ENCODE results near the gene ABHD11.
"Not testable (repeated sequence)": the region's sequence is repeated elsewhere in the genome, so short reads cannot be mapped to it uniquely, and the experiment has no call there.

ABHD11 gene

DNA sequence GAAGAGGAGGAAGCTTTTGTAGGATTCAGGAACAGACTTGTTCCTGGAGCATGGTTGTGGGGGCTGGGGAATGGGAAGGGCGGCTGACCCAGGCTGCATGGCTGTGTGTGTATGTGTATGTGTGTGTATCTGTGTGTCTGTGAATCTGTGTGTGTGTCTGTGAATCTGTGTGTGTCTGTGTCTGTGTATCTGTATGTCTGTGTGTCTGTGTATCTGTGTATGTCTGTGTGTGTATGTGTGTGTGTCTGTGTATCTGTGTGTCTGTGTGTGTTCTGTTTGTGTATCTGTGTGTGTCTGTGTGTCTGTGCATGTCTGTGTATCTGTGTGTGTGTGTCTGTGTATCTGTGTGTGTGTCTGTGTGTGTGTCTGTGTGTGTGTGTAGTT is 12.5 kb downstream of the ABHD11 start:
- Histone ChIP-seq H3K27ac (ENCODE audit: low read depth, low read length) (no peak overlapping the region), H3K4me3 (ENCODE audit: low read length) (no peak overlapping the region), H3K56ac (ENCODE audit: low read length) (no peak overlapping the region), H2BK15ac (replicated peaks; ENCODE audit: low read depth) (no peak overlapping the region), H2BK120ac (ENCODE audit: low read depth, low read length) (no peak overlapping the region), H3K4ac (ENCODE audit: low read depth, low read length) (no peak overlapping the region), H3K4me1 (ENCODE audit: control insufficient read depth, low read depth, low read length) (no peaks in the 10 kb centered on the region), H3K79me1 (ENCODE audit: low read length) (no peaks in the 10 kb centered on the region), H4K5ac (ENCODE audit: low read length) (no peak overlapping the region), H4K8ac (ENCODE audit: low read depth, low read length) (no peak overlapping the region), H3K79me2 (ENCODE audit: control insufficient read depth, insufficient read depth, low read length) (no peaks in the 10 kb centered on the region), H3K9ac (ENCODE audit: low read length) (no peak overlapping the region), H3K4me2 (ENCODE audit: low read length) (no peak overlapping the region), H3K23ac (ENCODE audit: low read length) (no peak overlapping the region), H2BK5ac (ENCODE audit: low read length) (no peak overlapping the region), H3K27me3 (ENCODE audit: insufficient read depth, low read length, poor library complexity) (no peaks in the 10 kb centered on the region), H3K18ac (ENCODE audit: low read length) (no peak overlapping the region), H2AK5ac (ENCODE audit: low read length) (no peak overlapping the region), H3K36me3 (ENCODE audit: control insufficient read depth, insufficient read depth, low read length) (no peaks in the 10 kb centered on the region)
- no peak for DNase-seq
- no CpG with 5 or more reads among the region's 1 CpG for WGBS (ENCODE audit: extremely low coverage, insufficient coverage, low lambda C conversion rate)

DNA sequence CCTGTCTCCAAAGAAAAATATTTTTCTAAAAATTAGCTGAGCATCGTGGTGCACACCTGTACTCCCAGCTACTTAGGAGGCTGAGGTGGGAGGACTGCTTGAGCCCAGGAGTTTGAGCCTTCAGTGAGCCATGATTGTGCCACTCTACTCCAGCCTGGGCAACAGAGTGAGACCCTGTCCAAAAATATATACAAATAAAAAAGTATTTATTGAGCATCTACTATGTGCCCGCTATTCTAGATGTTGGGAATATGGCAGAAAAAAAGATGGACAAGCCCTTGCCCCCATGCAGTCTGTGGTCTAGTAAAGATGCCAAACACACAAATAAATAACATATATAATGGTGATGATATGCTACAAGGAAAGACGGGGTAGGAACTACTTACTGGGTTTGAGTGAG is 14.8 kb downstream of the ABHD11 start:
- no CpG with 5 or more reads among the region's 3 CpGs for WGBS (ENCODE audit: extremely low coverage, insufficient coverage, low lambda C conversion rate)
- no peaks in the 10 kb centered on the region for H3K79me1 ChIP-seq (ENCODE audit: low read length)
- no peak overlapping the region for H3K27ac ChIP-seq (ENCODE audit: low read depth, low read length)
- H3K79me2 ChIP-seq (ENCODE audit: control insufficient read depth, insufficient read depth, low read length): no peaks in the 10 kb centered on the region
- H3K36me3 ChIP-seq (ENCODE audit: control insufficient read depth, insufficient read depth, low read length): no peaks in the 10 kb centered on the region
- no peak overlapping the region for H2AK5ac ChIP-seq (ENCODE audit: low read length)
- no peak overlapping the region for H3K4ac ChIP-seq (ENCODE audit: low read depth, low read length)
- no peak overlapping the region for H3K18ac ChIP-seq (ENCODE audit: low read length)
- H3K23ac ChIP-seq (ENCODE audit: low read length): no peak overlapping the region
- no peak overlapping the region for H2BK120ac ChIP-seq (ENCODE audit: low read depth, low read length)
- no peak overlapping the region for H3K56ac ChIP-seq (ENCODE audit: low read length)
- no peak overlapping the region for H4K8ac ChIP-seq (ENCODE audit: low read depth, low read length)
- H3K4me2 ChIP-seq (ENCODE audit: low read length): no peak overlapping the region
- DNase-seq: no peak
- H3K4me3 ChIP-seq (ENCODE audit: low read length): no peak overlapping the region
- no peak overlapping the region for H3K9ac ChIP-seq (ENCODE audit: low read length)
- H3K27me3 ChIP-seq (ENCODE audit: insufficient read depth, low read length, poor library complexity): peaks cover 2% of the 10 kb centered on the region
- no peaks in the 10 kb centered on the region for H3K4me1 ChIP-seq (ENCODE audit: control insufficient read depth, low read depth, low read length)
- H2BK15ac ChIP-seq (replicated peaks; ENCODE audit: low read depth): no peak overlapping the region
- H4K5ac ChIP-seq (ENCODE audit: low read length): no peak overlapping the region
- H2BK5ac ChIP-seq (ENCODE audit: low read length): no peak overlapping the region

DNA sequence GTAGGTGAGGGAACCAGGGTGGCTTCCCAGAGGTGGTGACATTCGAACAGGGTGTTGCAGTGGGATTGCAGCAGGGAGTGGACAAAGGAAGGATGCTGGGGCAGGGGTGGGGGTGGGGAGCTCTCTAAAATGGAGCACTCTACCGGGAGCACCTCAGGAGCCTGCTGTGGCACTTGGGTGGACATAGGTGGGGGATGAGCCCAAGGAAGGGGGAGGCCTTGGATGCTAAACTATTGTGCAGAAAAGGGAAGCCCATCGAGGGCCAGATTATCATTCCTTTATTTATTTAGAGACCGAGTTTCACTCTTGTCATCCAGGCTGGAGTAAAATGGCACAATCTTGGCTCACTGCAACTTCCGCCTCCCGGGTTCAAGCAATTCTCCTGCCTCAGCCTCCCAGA is 15.8 kb downstream of the ABHD11 start:
- Histone ChIP-seq H3K36me3 (ENCODE audit: control insufficient read depth, insufficient read depth, low read length) (no peaks in the 10 kb centered on the region), H3K18ac (ENCODE audit: low read length) (no peak overlapping the region), H4K8ac (ENCODE audit: low read depth, low read length) (no peak overlapping the region), H3K23ac (ENCODE audit: low read length) (no peak overlapping the region), H3K4me3 (ENCODE audit: low read length) (no peak overlapping the region), H2BK120ac (ENCODE audit: low read depth, low read length) (no peak overlapping the region), H2AK5ac (ENCODE audit: low read length) (no peak overlapping the region), H3K9ac (ENCODE audit: low read length) (no peak overlapping the region), H2BK5ac (ENCODE audit: low read length) (no peak overlapping the region), H2BK15ac (replicated peaks; ENCODE audit: low read depth) (no peak overlapping the region), H3K4me1 (ENCODE audit: control insufficient read depth, low read depth, low read length) (no peaks in the 10 kb centered on the region), H3K4me2 (ENCODE audit: low read length) (no peak overlapping the region), H3K4ac (ENCODE audit: low read depth, low read length) (no peak overlapping the region), H4K5ac (ENCODE audit: low read length) (no peak overlapping the region), H3K27me3 (ENCODE audit: insufficient read depth, low read length, poor library complexity) (peaks cover 2% of the 10 kb centered on the region), H3K79me2 (ENCODE audit: control insufficient read depth, insufficient read depth, low read length) (no peaks in the 10 kb centered on the region), H3K56ac (ENCODE audit: low read length) (no peak overlapping the region), H3K27ac (ENCODE audit: low read depth, low read length) (no peak overlapping the region), H3K79me1 (ENCODE audit: low read length) (no peaks in the 10 kb centered on the region)
- WGBS (ENCODE audit: extremely low coverage, insufficient coverage, low lambda C conversion rate): no CpG with 5 or more reads among the region's 6 CpGs
- DNase-seq: no peak

GRCh38 chr7:73722182-73722581 is 16.4 kb downstream of the ABHD11 start:
- H3K23ac ChIP-seq (ENCODE audit: low read length); H3K9ac ChIP-seq (ENCODE audit: low read length); H4K5ac ChIP-seq (ENCODE audit: low read length); H3K27me3 ChIP-seq (ENCODE audit: insufficient read depth, low read length, poor library complexity); H2AK5ac ChIP-seq (ENCODE audit: low read length); H2BK15ac ChIP-seq (replicated peaks; ENCODE audit: low read depth); H3K27ac ChIP-seq (ENCODE audit: low read depth, low read length); H3K4me1 ChIP-seq (ENCODE audit: control insufficient read depth, low read depth, low read length); H3K18ac ChIP-seq (ENCODE audit: low read length); H3K4me3 ChIP-seq (ENCODE audit: low read length); H2BK120ac ChIP-seq (ENCODE audit: low read depth, low read length); H3K79me1 ChIP-seq (ENCODE audit: low read length); H3K79me2 ChIP-seq (ENCODE audit: control insufficient read depth, insufficient read depth, low read length); H2BK5ac ChIP-seq (ENCODE audit: low read length); H4K8ac ChIP-seq (ENCODE audit: low read depth, low read length); H3K4me2 ChIP-seq (ENCODE audit: low read length); DNase-seq; H3K4ac ChIP-seq (ENCODE audit: low read depth, low read length); H3K36me3 ChIP-seq (ENCODE audit: control insufficient read depth, insufficient read depth, low read length); H3K56ac ChIP-seq (ENCODE audit: low read length): not testable (repeated sequence)
- no CpG with 5 or more reads among the region's 4 CpGs for WGBS (ENCODE audit: extremely low coverage, insufficient coverage, low lambda C conversion rate)

DNA sequence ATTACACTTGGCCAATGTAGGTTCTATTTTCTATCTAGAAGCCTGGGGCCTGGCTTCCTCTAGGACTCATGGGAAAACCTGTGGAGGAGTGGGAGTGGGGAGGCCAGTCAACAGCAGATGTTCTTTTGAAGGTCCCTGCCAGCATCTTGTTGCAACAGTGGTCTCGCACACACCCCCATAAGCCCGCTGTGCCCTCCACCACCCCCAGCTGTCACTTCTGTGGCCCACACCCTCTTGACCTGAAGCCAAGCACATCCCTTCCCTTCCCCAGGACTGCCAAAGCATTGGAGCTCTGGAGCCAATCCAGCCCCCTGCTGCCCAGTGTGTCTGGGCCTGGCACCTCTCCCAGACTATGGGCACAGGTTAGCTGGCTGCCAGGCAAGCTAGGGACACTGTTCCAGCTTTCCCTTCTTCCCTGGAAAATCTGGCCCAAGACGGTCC is 17.2 kb downstream of the ABHD11 start:
- Histone ChIP-seq H3K27ac (ENCODE audit: low read depth, low read length) (no peak overlapping the region), H3K36me3 (ENCODE audit: control insufficient read depth, insufficient read depth, low read length) (no peaks in the 10 kb centered on the region), H3K4me3 (ENCODE audit: low read length) (no peak overlapping the region), H4K5ac (ENCODE audit: low read length) (no peak overlapping the region), H4K8ac (ENCODE audit: low read depth, low read length) (no peak overlapping the region), H3K4ac (ENCODE audit: low read depth, low read length) (no peak overlapping the region), H3K4me1 (ENCODE audit: control insufficient read depth, low read depth, low read length) (no peaks in the 10 kb centered on the region), H3K27me3 (ENCODE audit: insufficient read depth, low read length, poor library complexity) (peaks cover 2% of the 10 kb centered on the region), H3K4me2 (ENCODE audit: low read length) (no peak overlapping the region), H3K79me2 (ENCODE audit: control insufficient read depth, insufficient read depth, low read length) (no peaks in the 10 kb centered on the region), H2AK5ac (ENCODE audit: low read length) (no peak overlapping the region), H3K18ac (ENCODE audit: low read length) (no peak overlapping the region), H2BK5ac (ENCODE audit: low read length) (no peak overlapping the region), H2BK120ac (ENCODE audit: low read depth, low read length) (no peak overlapping the region), H2BK15ac (replicated peaks; ENCODE audit: low read depth) (no peak overlapping the region), H3K9ac (ENCODE audit: low read length) (no peak overlapping the region), H3K79me1 (ENCODE audit: low read length) (no peaks in the 10 kb centered on the region), H3K23ac (ENCODE audit: low read length) (no peak overlapping the region), H3K56ac (ENCODE audit: low read length) (no peak overlapping the region)
- no peak for DNase-seq
- no CpG with 5 or more reads among the region's 3 CpGs for WGBS (ENCODE audit: extremely low coverage, insufficient coverage, low lambda C conversion rate)

DNA sequence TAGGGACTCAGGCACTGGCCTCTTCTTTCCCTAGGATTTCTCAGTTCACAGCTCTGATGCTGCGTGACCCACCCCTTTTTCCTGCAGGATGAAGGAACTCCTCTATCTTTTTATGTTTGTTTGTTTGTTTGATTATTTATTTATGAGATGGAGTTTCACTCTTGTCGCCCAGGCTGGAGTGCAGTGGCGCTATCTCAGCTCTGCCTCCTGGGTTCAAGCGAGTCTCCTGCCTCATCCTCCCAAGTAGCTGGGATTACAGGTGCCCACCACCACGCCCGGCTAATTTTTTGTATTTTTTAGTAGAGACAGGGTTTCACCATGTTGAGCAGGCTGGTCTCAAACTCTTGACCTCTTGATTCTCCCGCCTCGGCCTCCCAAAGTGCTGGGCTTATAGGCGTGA is 18.2 kb downstream of the ABHD11 start:
- not testable (repeated sequence) for H2AK5ac ChIP-seq (ENCODE audit: low read length); H3K36me3 ChIP-seq (ENCODE audit: control insufficient read depth, insufficient read depth, low read length)

More for the DNA sequence above, 18.2 kb downstream of the ABHD11 start:
- not testable (repeated sequence) for H3K27me3 ChIP-seq (ENCODE audit: insufficient read depth, low read length, poor library complexity); H2BK5ac ChIP-seq (ENCODE audit: low read length); H2BK15ac ChIP-seq (replicated peaks; ENCODE audit: low read depth); H2BK120ac ChIP-seq (ENCODE audit: low read depth, low read length); DNase-seq; H3K79me1 ChIP-seq (ENCODE audit: low read length); H3K4me2 ChIP-seq (ENCODE audit: low read length); H3K9ac ChIP-seq (ENCODE audit: low read length); H3K79me2 ChIP-seq (ENCODE audit: control insufficient read depth, insufficient read depth, low read length); H3K4me3 ChIP-seq (ENCODE audit: low read length); H3K4ac ChIP-seq (ENCODE audit: low read depth, low read length); H4K5ac ChIP-seq (ENCODE audit: low read length); H3K18ac ChIP-seq (ENCODE audit: low read length); H3K27ac ChIP-seq (ENCODE audit: low read depth, low read length); H3K23ac ChIP-seq (ENCODE audit: low read length); H3K4me1 ChIP-seq (ENCODE audit: control insufficient read depth, low read depth, low read length); H3K56ac ChIP-seq (ENCODE audit: low read length); H4K8ac ChIP-seq (ENCODE audit: low read depth, low read length)
- WGBS (ENCODE audit: extremely low coverage, insufficient coverage, low lambda C conversion rate): no CpG with 5 or more reads among the region's 9 CpGs

Data from mesendoderm (in vitro differentiated cells).